Left lung (tissue), 10 donors: Measurements from ENCODE around the gene TYW3. TPM values are rescaled to one million over a fixed set of nuclear protein-coding genes. Genes with fewer than 3 reads are reported as not detected.

Experiments
- ATAC-seq: fragments of 200-7000 bp; cut with Tn5 transposase; one replicate; pipeline ENCODE4 v1.9.1; 2020; ENCODE audit warnings: moderate library complexity
- DNase-seq, 4 donors: peaks; one replicate each; pipeline ENCODE4 v3.0.0-alpha.2; 2013 to 2020
- H3K27ac ChIP-seq, 2 donors: fragments of 200-600 bp; sonication (generic) in 1 of 2; one replicate each; pipeline versions ENCODE4 v1.5.0 to v1.8.0; 2020 to 2021
- H3K27me3 ChIP-seq, 2 donors: fragments of 200-600 bp; sonication (generic) in 1 of 2; one replicate each; pipeline versions ENCODE4 v1.5.0 to v1.8.0; 2020 to 2021
- H3K36me3 ChIP-seq, 2 donors: fragments of 200-600 bp; sonication (generic) in 1 of 2; one replicate each; pipeline versions ENCODE4 v1.5.0 to v1.8.0; 2020 to 2021
- H3K4me1 ChIP-seq, 2 donors: fragments of 200-600 bp; one replicate each; pipeline ENCODE4 v1.8.0; 2021
- H3K4me3 ChIP-seq, 2 donors: fragments of 200-600 bp; sonication (generic) in 1 of 2; one replicate each; pipeline versions ENCODE4 v1.5.0 to v1.8.0; 2020 to 2021; ENCODE audit warnings: mild to moderate bottlenecking in 1 of 2
- H3K9me3 ChIP-seq, 2 donors: fragments of 200-600 bp; sonication (generic) in 1 of 2; one replicate each; pipeline versions ENCODE4 v1.5.0 to v1.8.0; 2020 to 2021
- CTCF ChIP-seq, 2 donors: fragments of 200-600 bp; sonication (generic) in 1 of 2; IDR thresholded peaks; one replicate each; pipeline versions ENCODE4 v1.5.0 to v1.8.0; 2021; ENCODE audit warnings: antibody characterized with exemption in 2 of 2
- intact Hi-C, 2 donors: fragments of 100-400 bp; cut with DNase I; formaldehyde crosslinking; loops; one replicate each; pipeline versions ENCODE4 v1.11.2 to v1.14.2; 2022
- polyA plus RNA-seq, 6 donors: library from polyadenylated mRNA; unstranded; fragments of 120-200 nt; gene quantifications; one replicate each; pipeline ENCODE4 v1.2.1, GENCODE V29; 2013; ENCODE audit not compliant: insufficient read length in 6 of 6
- total RNA-seq, 2 donors: library from RNA; stranded (reverse); fragmentation: NEBNext Ultra II Directional; extraction: Animal tissue kit (Norgen Biotek cat#: 25700); gene quantifications; one replicate each; pipeline ENCODE4 v1.2.1, GENCODE V29; 2021
- donor health status: DM: no; HTN: yes; CAD: no.
- donor health status: DM: no; HTN: no; CAD: no.

The TYW3 gene
- total and polyA plus RNA-seq, 8 donors, result 17.8 to 40.7 (median 35.3) TPM

GRCh38 chr1:74699331-74699730 is 33.6 kb upstream of the TYW3 start:
- no peak for TF ChIP-seq CTCF (IDR thresholded peaks at IDR 0.05)
- no peak for ATAC-seq
- intact Hi-C loops, result no loop called here
- Histone ChIP-seq H3K36me3 (peaks cover 0 to 6% of the 10 kb centered on the region in 2 donors), H3K4me3 (no peak overlapping the region), H3K4me1 (no peaks in the 10 kb centered on the region), H3K9me3 (no peaks in the 10 kb centered on the region), H3K27ac (no peak overlapping the region), H3K27me3 (no peaks in the 10 kb centered on the region)
- no peak for DNase-seq

- Histone ChIP-seq H3K4me1 (no peaks in the 10 kb centered on the region), H3K27me3 (no peaks in the 10 kb centered on the region), H3K4me3 (no peak overlapping the region), H3K27ac (no peak overlapping the region), H3K36me3 (peaks cover 0 to 30% of the 10 kb centered on the region in 2 donors), H3K9me3 (no peaks in the 10 kb centered on the region)
- intact Hi-C loops, result no loop called here
- DNase-seq (peak in 1 of 4 donors; percentile 38), ATAC-seq (peak; percentile 55)
- no peak for TF ChIP-seq CTCF (IDR thresholded peaks at IDR 0.05)
Observed at GRCh38 chr1:74703386-74704182, 29.4 kb upstream of the TYW3 start.

- no peaks in the 10 kb centered on the region for H3K4me1 ChIP-seq
- peaks cover 0 to 39% of the 10 kb centered on the region in 2 donors for H3K36me3 ChIP-seq
- intact Hi-C loops, result no loop called here
- no peaks in the 10 kb centered on the region for H3K9me3 ChIP-seq
- ATAC-seq, result peak; percentile 81
- H3K4me3 ChIP-seq, result no peak overlapping the region
- H3K27ac ChIP-seq, result no peak overlapping the region
- no peak for TF ChIP-seq CTCF (IDR thresholded peaks at IDR 0.05)
- no peaks in the 10 kb centered on the region for H3K27me3 ChIP-seq
- no peak for DNase-seq
Observed at GRCh38 chr1:74712881-74713280, 20.1 kb upstream of the TYW3 start.

GRCh38 chr1:74713849-74714248 is 19.1 kb upstream of the TYW3 start:
- H3K4me3 ChIP-seq, result no peak overlapping the region
- H3K27ac ChIP-seq, result no peak overlapping the region

More at GRCh38 chr1:74713849-74714248, 19.1 kb upstream of the TYW3 start:
- peaks cover 0 to 46% of the 10 kb centered on the region in 2 donors for H3K36me3 ChIP-seq
- ATAC-seq (no peak), DNase-seq (no peak)
- H3K9me3 ChIP-seq, result no peaks in the 10 kb centered on the region
- intact Hi-C loops, result no loop called here
- no peaks in the 10 kb centered on the region for H3K27me3 ChIP-seq
- no peak for TF ChIP-seq CTCF (IDR thresholded peaks at IDR 0.05)
- no peaks in the 10 kb centered on the region for H3K4me1 ChIP-seq
